ENCODE measurements around the gene FAM117A. TPM values are rescaled to one million over a fixed set of nuclear protein-coding genes. Genes with fewer than 3 reads are reported as not detected.

FAM117A gene
- total and polyA plus RNA-seq, 11 donors: 5.2 to 18.5 (median 10.4) TPM

DNA sequence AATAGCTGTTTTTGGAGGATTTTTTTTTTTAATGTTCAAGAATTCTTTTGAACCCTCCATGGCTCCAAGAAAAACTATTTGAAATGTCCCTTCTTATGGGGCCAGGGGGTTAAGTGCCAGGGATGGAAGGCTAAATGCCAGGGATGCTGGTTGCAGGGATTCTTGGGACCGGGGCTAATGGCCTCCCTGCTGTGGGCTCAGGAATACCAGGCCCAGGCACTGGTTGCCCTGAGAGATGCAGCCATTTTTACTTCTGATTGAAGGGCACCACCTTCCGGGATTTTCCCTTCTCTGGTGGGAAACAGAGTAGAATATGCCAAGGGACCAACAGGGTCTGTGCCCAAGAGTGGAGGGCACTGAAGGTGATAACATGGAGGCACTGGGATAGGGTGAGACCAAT is 13.6 kb upstream of the FAM117A start:
- WGBS, 4 donors: 86 to 94% (median 90%) methylated on average over 2 of the region's 2 CpGs
- Histone ChIP-seq H3K27ac (peak overlapping the region in 2 of 12 donors; percentile 6 to 77), H3K4me3 (no peak overlapping the region), H3K36me3 (no peaks in the 10 kb centered on the region), H3K27me3 (no peaks in the 10 kb centered on the region), H3K9me3 (no peaks in the 10 kb centered on the region), H3K4me1 (peaks cover 0 to 39% (median 15%) of the 10 kb centered on the region in 12 donors)
- intact Hi-C loops (cut with DNase I): loop anchor here in 7 of 10 donors (5.0 kb wide), 4 partner anchors 55 to 210 kb away; partner anchors contain the start of gene SLC35B1 (in 5 of the 7)
- ATAC-seq (no peak), DNase-seq (no peak)
- TF ChIP-seq POLR2A (IDR thresholded peaks at IDR 0.05): no peak
- TF ChIP-seq, protein P1, sequence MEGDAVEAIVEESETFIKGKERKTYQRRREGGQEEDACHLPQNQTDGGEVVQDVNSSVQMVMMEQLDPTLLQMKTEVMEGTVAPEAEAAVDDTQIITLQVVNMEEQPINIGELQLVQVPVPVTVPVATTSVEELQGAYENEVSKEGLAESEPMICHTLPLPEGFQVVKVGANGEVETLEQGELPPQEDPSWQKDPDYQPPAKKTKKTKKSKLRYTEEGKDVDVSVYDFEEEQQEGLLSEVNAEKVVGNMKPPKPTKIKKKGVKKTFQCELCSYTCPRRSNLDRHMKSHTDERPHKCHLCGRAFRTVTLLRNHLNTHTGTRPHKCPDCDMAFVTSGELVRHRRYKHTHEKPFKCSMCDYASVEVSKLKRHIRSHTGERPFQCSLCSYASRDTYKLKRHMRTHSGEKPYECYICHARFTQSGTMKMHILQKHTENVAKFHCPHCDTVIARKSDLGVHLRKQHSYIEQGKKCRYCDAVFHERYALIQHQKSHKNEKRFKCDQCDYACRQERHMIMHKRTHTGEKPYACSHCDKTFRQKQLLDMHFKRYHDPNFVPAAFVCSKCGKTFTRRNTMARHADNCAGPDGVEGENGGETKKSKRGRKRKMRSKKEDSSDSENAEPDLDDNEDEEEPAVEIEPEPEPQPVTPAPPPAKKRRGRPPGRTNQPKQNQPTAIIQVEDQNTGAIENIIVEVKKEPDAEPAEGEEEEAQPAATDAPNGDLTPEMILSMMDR (IDR thresholded peaks at IDR 0.05): no peak

DNA sequence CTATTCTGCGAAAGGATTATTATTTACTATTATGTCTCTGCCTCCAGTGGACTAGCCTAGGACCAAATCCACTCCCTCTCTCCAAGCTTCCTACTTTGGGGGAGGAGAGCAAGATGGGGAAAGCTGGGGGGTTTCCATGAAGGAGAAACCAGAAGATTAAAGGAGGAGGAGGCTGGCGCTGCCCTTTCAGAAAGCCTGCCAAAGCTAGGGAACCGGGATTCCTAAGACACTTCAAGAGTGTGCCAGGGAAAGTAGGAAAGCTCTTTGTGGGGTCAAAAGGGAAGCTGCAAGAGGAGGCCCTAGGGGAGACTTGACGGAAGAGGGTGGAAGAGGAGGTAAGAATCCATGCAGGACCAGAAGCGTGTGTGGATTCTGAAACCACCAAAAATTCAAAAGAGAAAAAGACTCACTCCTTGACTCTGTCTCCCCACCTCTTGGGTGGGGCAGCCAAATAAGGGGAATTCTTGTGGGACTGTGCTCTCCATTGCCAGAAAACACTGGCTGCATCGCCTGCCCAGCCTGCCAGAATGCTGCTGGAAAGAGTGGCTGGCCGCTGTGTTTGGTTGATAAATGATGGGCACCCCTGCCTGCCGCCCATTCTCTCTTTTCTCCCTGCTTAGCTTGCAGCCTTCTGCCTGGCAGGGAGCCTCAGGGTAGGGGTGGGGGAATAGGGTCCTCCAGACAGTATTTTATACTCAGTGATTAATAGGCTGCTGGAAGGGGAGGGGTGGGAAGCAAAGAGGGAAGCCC is 12.8 kb upstream of the FAM117A start:
- no peaks in the 10 kb centered on the region for H3K36me3 ChIP-seq
- no peaks in the 10 kb centered on the region for H3K27me3 ChIP-seq
- TF ChIP-seq POLR2A (IDR thresholded peaks at IDR 0.05): no peak
- TF ChIP-seq, protein P1 (IDR thresholded peaks at IDR 0.05): no peak
- ATAC-seq (peak in 2 of 4 donors; percentile 35 to 52), DNase-seq (peak in 1 of 5 donors; percentile 52)
- peak overlapping the region in 6 of 12 donors; percentile 2 to 77 (median 42) for H3K27ac ChIP-seq
- 51 to 74% (median 64%) methylated on average over 8 of the region's 8 CpGs for WGBS, 4 donors
- intact Hi-C loops (cut with DNase I): loop anchor here in 7 of 10 donors (5.0 kb wide), 4 partner anchors 54 to 209 kb away; partner anchors contain the start of gene SLC35B1 (in 5 of the 7)
- H3K9me3 ChIP-seq: no peaks in the 10 kb centered on the region
- H3K4me3 ChIP-seq: no peak overlapping the region
- H3K4me1 ChIP-seq: peaks cover 0 to 39% (median 15%) of the 10 kb centered on the region in 12 donors

DNA sequence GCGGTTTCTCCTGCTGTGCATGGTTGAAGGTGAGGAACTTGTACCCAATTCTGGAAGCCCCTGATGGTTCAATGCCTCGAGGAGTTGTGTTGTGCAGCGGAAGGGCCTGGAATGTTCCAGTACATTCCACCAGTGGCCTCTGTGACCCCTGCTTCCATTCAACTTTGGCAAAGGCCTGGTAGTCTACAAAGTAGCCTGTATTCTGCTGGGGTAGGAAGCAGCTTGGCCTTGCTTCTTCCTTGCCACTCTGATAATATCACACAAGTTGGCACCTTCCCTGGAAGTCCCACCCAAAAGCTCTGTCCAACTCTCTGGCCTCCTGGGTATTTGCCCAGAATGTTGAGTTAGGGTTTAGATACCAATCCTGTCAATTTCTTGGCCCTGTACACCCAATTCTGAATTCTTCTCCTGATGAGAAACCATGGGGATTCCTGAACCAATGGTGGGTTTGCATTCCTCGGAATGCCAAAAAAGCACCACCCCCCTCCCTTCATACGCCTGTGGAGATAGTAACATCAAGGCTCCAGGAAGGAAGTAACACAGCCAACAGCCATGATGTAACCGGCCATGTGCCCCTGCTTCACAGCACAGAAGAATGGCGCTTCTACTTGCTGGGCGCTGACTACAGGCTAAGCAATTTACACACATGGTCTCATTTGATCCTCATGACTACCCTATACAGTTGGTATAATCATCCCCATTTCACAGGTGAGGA is 11.8 kb upstream of the FAM117A start:
- no peak for DNase-seq
- ATAC-seq: peak in 3 of 4 donors; percentile 33 to 51 (median 41)
- H3K27me3 ChIP-seq: no peaks in the 10 kb centered on the region

More for the DNA sequence above, 11.8 kb upstream of the FAM117A start:
- 66 to 77% (median 69%) methylated on average over 8 of the region's 8 CpGs for WGBS, 4 donors
- intact Hi-C loops (cut with DNase I): loop anchor here in 7 of 10 donors (5.0 kb wide), 4 partner anchors 53 to 208 kb away; partner anchors contain the start of gene SLC35B1 (in 5 of the 7)
- TF ChIP-seq POLR2A (IDR thresholded peaks at IDR 0.05): no peak
- TF ChIP-seq, protein P1 (IDR thresholded peaks at IDR 0.05): no peak
- peaks cover 0 to 39% (median 15%) of the 10 kb centered on the region in 12 donors for H3K4me1 ChIP-seq
- no peaks in the 10 kb centered on the region for H3K36me3 ChIP-seq
- peak overlapping the region in 6 of 12 donors; percentile 2 to 77 (median 42) for H3K27ac ChIP-seq
- H3K4me3 ChIP-seq: no peak overlapping the region
- H3K9me3 ChIP-seq: no peaks in the 10 kb centered on the region
